ENCODE results near the gene ATP5F1D.

ATP5F1D gene

GRCh38 chr19:1225440-1226226, 15.9 kb upstream of the ATP5F1D start:
- no peak overlapping the region for H3K27ac Mint-ChIP-seq
- H3K9me3 Mint-ChIP-seq: no peaks in the 10 kb centered on the region
- CTCF ChIA-PET: no interaction called here
- no peaks in the 10 kb centered on the region for H3K27me3 Mint-ChIP-seq
- no peaks in the 10 kb centered on the region for H3K4me1 Mint-ChIP-seq
- H3K4me3 Mint-ChIP-seq: no peak overlapping the region
- no peak for DNase-seq
- H3K36me3 Mint-ChIP-seq: peaks cover 7% of the 10 kb centered on the region

GRCh38 chr19:1226227-1226518, 15.4 kb upstream of the ATP5F1D start:
- H3K27me3 Mint-ChIP-seq: no peaks in the 10 kb centered on the region
- no peaks in the 10 kb centered on the region for H3K4me1 Mint-ChIP-seq
- no peak overlapping the region for H3K4me3 Mint-ChIP-seq
- H3K27ac Mint-ChIP-seq: no peak overlapping the region
- peaks cover 3% of the 10 kb centered on the region for H3K36me3 Mint-ChIP-seq
- no peak for DNase-seq
- H3K9me3 Mint-ChIP-seq: no peaks in the 10 kb centered on the region
- CTCF ChIA-PET: no interaction called here

- Mint-ChIP-seq H3K27ac (no peak overlapping the region), H3K4me1 (no peaks in the 10 kb centered on the region), H3K4me3 (no peak overlapping the region), H3K36me3 (peaks cover 3% of the 10 kb centered on the region), H3K27me3 (no peaks in the 10 kb centered on the region), H3K9me3 (no peaks in the 10 kb centered on the region)
- CTCF ChIA-PET: no interaction called here
- DNase-seq: no peak
These were observed 14.8 kb upstream of the ATP5F1D start for GRCh38 chr19:1226522-1227303.

- no peaks in the 10 kb centered on the region for H3K4me1 Mint-ChIP-seq
- no peak overlapping the region for H3K4me3 Mint-ChIP-seq
- peaks cover 3% of the 10 kb centered on the region for H3K36me3 Mint-ChIP-seq
- no peaks in the 10 kb centered on the region for H3K27me3 Mint-ChIP-seq
- H3K27ac Mint-ChIP-seq: no peak overlapping the region
- no peak for DNase-seq
- no peaks in the 10 kb centered on the region for H3K9me3 Mint-ChIP-seq
- CTCF ChIA-PET: no interaction called here
These were observed 14.1 kb upstream of the ATP5F1D start for GRCh38 chr19:1227304-1228054.

GRCh38 chr19:1228161-1228957, 13.2 kb upstream of the ATP5F1D start:
- peaks cover 3% of the 10 kb centered on the region for H3K36me3 Mint-ChIP-seq
- no peaks in the 10 kb centered on the region for H3K9me3 Mint-ChIP-seq
- H3K27ac Mint-ChIP-seq: no peak overlapping the region
- H3K27me3 Mint-ChIP-seq: peaks cover under 1% of the 10 kb centered on the region
- no peak overlapping the region for H3K4me3 Mint-ChIP-seq
- no peaks in the 10 kb centered on the region for H3K4me1 Mint-ChIP-seq
- CTCF ChIA-PET: no interaction called here
- no peak for DNase-seq

- H3K27ac Mint-ChIP-seq: no peak overlapping the region
- no peaks in the 10 kb centered on the region for H3K9me3 Mint-ChIP-seq
These were observed 12.3 kb upstream of the ATP5F1D start for GRCh38 chr19:1229056-1229923.

GRCh38 chr19:1229924-1230782, 11.4 kb upstream of the ATP5F1D start:
- H3K9me3 Mint-ChIP-seq: no peaks in the 10 kb centered on the region
- no peak overlapping the region for H3K4me3 Mint-ChIP-seq
- no peak overlapping the region for H3K27ac Mint-ChIP-seq
- no peaks in the 10 kb centered on the region for H3K4me1 Mint-ChIP-seq
- peaks cover 17% of the 10 kb centered on the region for H3K27me3 Mint-ChIP-seq
- no peak for DNase-seq
- CTCF ChIA-PET: no interaction called here
- H3K36me3 Mint-ChIP-seq: peaks cover 3% of the 10 kb centered on the region

More at GRCh38 chr19:1229056-1229923, 12.3 kb upstream of the ATP5F1D start:
- no peak for DNase-seq
- Mint-ChIP-seq H3K27me3 (peaks cover 10% of the 10 kb centered on the region), H3K4me3 (no peak overlapping the region), H3K36me3 (peaks cover 3% of the 10 kb centered on the region), H3K4me1 (no peaks in the 10 kb centered on the region)
- CTCF ChIA-PET: no interaction called here

GRCh38 chr19:1230783-1231489, 10.6 kb upstream of the ATP5F1D start:
- H3K27ac Mint-ChIP-seq: no peak overlapping the region
- H3K4me1 Mint-ChIP-seq: no peaks in the 10 kb centered on the region
- H3K36me3 Mint-ChIP-seq: peaks cover 3% of the 10 kb centered on the region
- H3K4me3 Mint-ChIP-seq: no peak overlapping the region
- H3K27me3 Mint-ChIP-seq: peaks cover 25% of the 10 kb centered on the region
- no peaks in the 10 kb centered on the region for H3K9me3 Mint-ChIP-seq
- CTCF ChIA-PET: no interaction called here
- no peak for DNase-seq

- no peaks in the 10 kb centered on the region for H3K9me3 Mint-ChIP-seq
- H3K36me3 Mint-ChIP-seq: peaks cover 3% of the 10 kb centered on the region
- CTCF ChIA-PET: interaction anchor here (2.1 kb wide), 1 partner anchor 12 kb away, joined by 5 read pairs; no protein-coding TSS in a partner anchor
- no peak for DNase-seq
- no peaks in the 10 kb centered on the region for H3K4me1 Mint-ChIP-seq
- H3K27ac Mint-ChIP-seq: no peak overlapping the region
- no peak overlapping the region for H3K4me3 Mint-ChIP-seq
- peaks cover 34% of the 10 kb centered on the region for H3K27me3 Mint-ChIP-seq
These were observed 9.6 kb upstream of the ATP5F1D start for GRCh38 chr19:1231729-1232637.

- Mint-ChIP-seq H3K9me3 (no peaks in the 10 kb centered on the region), H3K27me3 (peaks cover 38% of the 10 kb centered on the region), H3K4me3 (no peak overlapping the region), H3K27ac (no peak overlapping the region), H3K4me1 (no peaks in the 10 kb centered on the region), H3K36me3 (peaks cover 3% of the 10 kb centered on the region)
- DNase-seq: no peak
- CTCF ChIA-PET: interaction anchor here (2.1 kb wide), 1 partner anchor 11 kb away, joined by 5 read pairs; no protein-coding TSS in a partner anchor
These were observed 8.9 kb upstream of the ATP5F1D start for GRCh38 chr19:1232652-1233072.

- no peaks in the 10 kb centered on the region for H3K9me3 Mint-ChIP-seq
- no peak overlapping the region for H3K4me3 Mint-ChIP-seq
- peaks cover under 1% of the 10 kb centered on the region for H3K36me3 Mint-ChIP-seq
- peaks cover under 1% of the 10 kb centered on the region for H3K4me1 Mint-ChIP-seq
- no peak for DNase-seq
- H3K27ac Mint-ChIP-seq: no peak overlapping the region
- peaks cover 41% of the 10 kb centered on the region for H3K27me3 Mint-ChIP-seq
- CTCF ChIA-PET: interaction anchor here (2.1 kb wide), 1 partner anchor 11 kb away, joined by 5 read pairs; no protein-coding TSS in a partner anchor
These were observed 8.4 kb upstream of the ATP5F1D start for GRCh38 chr19:1233115-1233667.

Data from activated naive CD4-positive, alpha-beta T cell treated with anti-CD3 and anti-CD28 coated beads, Interleukin-2, amount 10 ng/mL, durations not matched to agents 7 days and 5 days (primary cell).